Fibroblast of peridontal ligament (primary cell): Measurements from ENCODE around the gene OTOG.

Source experiments
- DNase-seq: peaks from one replicate; pipeline ENCODE4 v3.0.0-alpha.2; 2010; ENCODE audit errors: extremely low read depth

The OTOG gene

GRCh38 chr11:17588166-17588565 lies 41.1 kb downstream of the OTOG start:
- no peak for DNase-seq

GRCh38 chr11:17588721-17589120 lies 41.7 kb downstream of the OTOG start:
- no peak for DNase-seq

GRCh38 chr11:17590463-17590862 lies 43.4 kb downstream of the OTOG start:
- no peak for DNase-seq

- no peak for DNase-seq
These were observed 44.2 kb downstream of the OTOG start for GRCh38 chr11:17591293-17591692.

- no peak for DNase-seq
These were observed 46.6 kb downstream of the OTOG start for GRCh38 chr11:17593466-17594245.

- no peak for DNase-seq
These were observed 47.7 kb downstream of the OTOG start for GRCh38 chr11:17594686-17595192.

GRCh38 chr11:17595526-17596309 lies 48.7 kb downstream of the OTOG start:
- no peak for DNase-seq

- no peak for DNase-seq
These were observed 49.2 kb downstream of the OTOG start for GRCh38 chr11:17596310-17596669.

GRCh38 chr11:17596711-17597110 lies 49.7 kb downstream of the OTOG start:
- no peak for DNase-seq

- no peak for DNase-seq
These were observed 50.7 kb downstream of the OTOG start for GRCh38 chr11:17597770-17598169.

- peak; percentile 55 for DNase-seq
These were observed 51.8 kb downstream of the OTOG start for GRCh38 chr11:17598700-17599459.

- DNase-seq: peak; percentile 1
These were observed 52.4 kb downstream of the OTOG start for GRCh38 chr11:17599460-17599925.

GRCh38 chr11:17600316-17601255 lies 53.5 kb downstream of the OTOG start:
- no peak for DNase-seq

GRCh38 chr11:17601256-17601671 lies 54.2 kb downstream of the OTOG start:
- DNase-seq: no peak

- no peak for DNase-seq
These were observed 54.6 kb downstream of the OTOG start for GRCh38 chr11:17601676-17602075.

GRCh38 chr11:17602105-17603001 lies 55.3 kb downstream of the OTOG start:
- DNase-seq: no peak

- DNase-seq: no peak
These were observed 56.2 kb downstream of the OTOG start for GRCh38 chr11:17603056-17603825.

GRCh38 chr11:17604201-17604914 lies 57.3 kb downstream of the OTOG start:
- DNase-seq: no peak

GRCh38 chr11:17604915-17605233 lies 57.8 kb downstream of the OTOG start:
- no peak for DNase-seq
